Measurements from ENCODE around the gene FHOD3.

FHOD3 gene

GRCh38 chr18:36595046-36595817, 297.7 kb downstream of the FHOD3 start:
- DNase-seq (ENCODE audit: low spot score) = no peak

- DNase-seq (ENCODE audit: low spot score) = no peak
Measured at GRCh38 chr18:36595818-36596215, 298.3 kb downstream of the FHOD3 start.

GRCh38 chr18:36597636-36598035, 300.1 kb downstream of the FHOD3 start:
- no peak for DNase-seq (ENCODE audit: low spot score)

GRCh38 chr18:36600548-36600947, 303.0 kb downstream of the FHOD3 start:
- no peak for DNase-seq (ENCODE audit: low spot score)

GRCh38 chr18:36601316-36601715, 303.8 kb downstream of the FHOD3 start:
- no peak for DNase-seq (ENCODE audit: low spot score)

- DNase-seq (ENCODE audit: low spot score) = no peak
Measured at GRCh38 chr18:36602071-36602470, 304.6 kb downstream of the FHOD3 start.

GRCh38 chr18:36602620-36603019, 305.1 kb downstream of the FHOD3 start:
- no peak for DNase-seq (ENCODE audit: low spot score)

- peak; percentile 45 for DNase-seq (ENCODE audit: low spot score)
Measured at GRCh38 chr18:36608107-36608506, 310.6 kb downstream of the FHOD3 start.

GRCh38 chr18:36610258-36610657, 312.7 kb downstream of the FHOD3 start:
- DNase-seq (ENCODE audit: low spot score) = no peak

- DNase-seq (ENCODE audit: low spot score) = no peak
Measured at GRCh38 chr18:36610661-36611060, 313.1 kb downstream of the FHOD3 start.

GRCh38 chr18:36613069-36613468, 315.6 kb downstream of the FHOD3 start:
- no peak for DNase-seq (ENCODE audit: low spot score)

GRCh38 chr18:36613810-36614209, 316.3 kb downstream of the FHOD3 start:
- no peak for DNase-seq (ENCODE audit: low spot score)

GRCh38 chr18:36620788-36621187, 323.3 kb downstream of the FHOD3 start:
- no peak for DNase-seq (ENCODE audit: low spot score)

GRCh38 chr18:36622610-36623009, 325.1 kb downstream of the FHOD3 start:
- no peak for DNase-seq (ENCODE audit: low spot score)

GRCh38 chr18:36623091-36623490, 325.6 kb downstream of the FHOD3 start:
- DNase-seq (ENCODE audit: low spot score) = no peak

GRCh38 chr18:36623681-36624190, 326.2 kb downstream of the FHOD3 start:
- DNase-seq (ENCODE audit: low spot score) = no peak

- DNase-seq (ENCODE audit: low spot score) = no peak
Measured at GRCh38 chr18:36624451-36625167, 327.1 kb downstream of the FHOD3 start.

- no peak for DNase-seq (ENCODE audit: low spot score)
Measured at GRCh38 chr18:36625386-36625785, 327.9 kb downstream of the FHOD3 start.

GRCh38 chr18:36627637-36628036, 330.1 kb downstream of the FHOD3 start:
- no peak for DNase-seq (ENCODE audit: low spot score)

- DNase-seq (ENCODE audit: low spot score) = peak; percentile 12
Measured at GRCh38 chr18:36628435-36629137, 331.1 kb downstream of the FHOD3 start.

GRCh38 chr18:36629138-36629530, 331.6 kb downstream of the FHOD3 start:
- DNase-seq (ENCODE audit: low spot score) = no peak

- DNase-seq (ENCODE audit: low spot score) = no peak
Measured at GRCh38 chr18:36629836-36630235, 332.3 kb downstream of the FHOD3 start.

GRCh38 chr18:36630917-36631316, 333.4 kb downstream of the FHOD3 start:
- DNase-seq (ENCODE audit: low spot score) = no peak
